SIG-M5 treated with dmso at 0.1 percent for 504 hours (cell line): ENCODE results near the gene GNG12.

Source experiments
- DNase-seq: peaks from one replicate; lab custom pipeline; 2025; ENCODE audit not compliant: unreplicated experiment; lab: John Stamatoyannopoulos, UW

Gene GNG12

GRCh38 chr1:67787746-67788145 is 45.5 kb downstream of the GNG12 start:
- no peak for DNase-seq

- no peak for DNase-seq
Measured at GRCh38 chr1:67785847-67786753, 47.2 kb downstream of the GNG12 start.

GRCh38 chr1:67784545-67785186 is 48.6 kb downstream of the GNG12 start:
- DNase-seq: no peak

GRCh38 chr1:67780637-67781036 is 52.6 kb downstream of the GNG12 start:
- no peak for DNase-seq

- no peak for DNase-seq
Measured at GRCh38 chr1:67777440-67777839, 55.8 kb downstream of the GNG12 start.

- no peak for DNase-seq
Measured at GRCh38 chr1:67777016-67777415, 56.3 kb downstream of the GNG12 start.

- DNase-seq: no peak
Measured at GRCh38 chr1:67773462-67773861, 59.8 kb downstream of the GNG12 start.

- no peak for DNase-seq
Measured at GRCh38 chr1:67771749-67772148, 61.5 kb downstream of the GNG12 start.

- DNase-seq: no peak
Measured at GRCh38 chr1:67771152-67771551, 62.1 kb downstream of the GNG12 start.

GRCh38 chr1:67769633-67770256 is 63.5 kb downstream of the GNG12 start:
- DNase-seq: no peak

GRCh38 chr1:67768480-67768879 is 64.8 kb downstream of the GNG12 start:
- DNase-seq: no peak

GRCh38 chr1:67767103-67767782 is 66.0 kb downstream of the GNG12 start:
- no peak for DNase-seq

- peak; percentile 39 for DNase-seq
Measured at GRCh38 chr1:67766141-67766978, 66.9 kb downstream of the GNG12 start.

GRCh38 chr1:67764633-67765032 is 68.6 kb downstream of the GNG12 start:
- no peak for DNase-seq

- DNase-seq: no peak
Measured at GRCh38 chr1:67761730-67762129, 71.5 kb downstream of the GNG12 start.

GRCh38 chr1:67761091-67761490 is 72.2 kb downstream of the GNG12 start:
- no peak for DNase-seq

- peak; percentile 45 for DNase-seq
Measured at GRCh38 chr1:67760030-67760821, 73.0 kb downstream of the GNG12 start.

- DNase-seq: no peak
Measured at GRCh38 chr1:67759692-67760029, 73.6 kb downstream of the GNG12 start.

GRCh38 chr1:67759066-67759465 is 74.2 kb downstream of the GNG12 start:
- no peak for DNase-seq

- no peak for DNase-seq
Measured at GRCh38 chr1:67755619-67756018, 77.6 kb downstream of the GNG12 start.
